ENCODE data around the gene ZMAT1. TPM values are rescaled to one million over a fixed set of nuclear protein-coding genes. Genes with fewer than 3 reads are reported as not detected.
"Not testable (repeated sequence)": the region's sequence is repeated elsewhere in the genome, so short reads cannot be mapped to it uniquely, and the experiment has no call there.

ZMAT1 gene
- polyA plus RNA-seq: 1 to 10 TPM; 1.6 to 3.9 TPM

GRCh38 chrX:101931488-101932248 is at the start of gene ZMAT1:
ZMAT1 (minus strand) TSS chrX:101932027; CDS start chrX:101932008, 19 bp downstream.
- no peaks in the 10 kb centered on the region for H3K9me3 ChIP-seq (ENCODE audit: control insufficient read depth in 2 of 2, insufficient read depth in 1 of 2, low read depth in 1 of 2, low read length in 1 of 2)
- H3K4me3 ChIP-seq (ENCODE audit: low read depth in 1 of 2, low read length in 2 of 2): peak within 1 kb of the TSS; percentile 64 to 68
- H3K27me3 ChIP-seq (ENCODE audit: control insufficient read depth in 1 of 2, insufficient read depth in 2 of 2, low read length in 2 of 2): no peaks in the 10 kb centered on the region
- 1 to 30% methylated on average over 40 to 74 of the region's 74 CpGs for WGBS, 2 donors
- H3K36me3 ChIP-seq (ENCODE audit: control insufficient read depth in 2 of 2, insufficient read depth in 2 of 2, low read length in 1 of 2): no peaks in the 10 kb centered on the region
- H3K4me1 ChIP-seq (ENCODE audit: control insufficient read depth in 2 of 2, insufficient read depth in 2 of 2, low read length in 1 of 2): no peaks in the 10 kb centered on the region
- peak within 1 kb of the TSS; percentile 89 to 93 for H3K27ac ChIP-seq (ENCODE audit: low read depth in 2 of 2, low read length in 1 of 2)

GRCh38 chrX:101977106-101977505 is 45.3 kb upstream of the ZMAT1 start:
- Histone ChIP-seq H3K4me1 (ENCODE audit: control insufficient read depth in 2 of 2, insufficient read depth in 2 of 2, low read length in 1 of 2) (no peaks in the 10 kb centered on the region), H3K36me3 (ENCODE audit: control insufficient read depth in 2 of 2, insufficient read depth in 2 of 2, low read length in 1 of 2) (no peaks in the 10 kb centered on the region), H3K4me3 (ENCODE audit: low read depth in 1 of 2, low read length in 2 of 2) (no peak overlapping the region), H3K27ac (ENCODE audit: low read depth in 2 of 2, low read length in 1 of 2) (no peak overlapping the region), H3K27me3 (ENCODE audit: control insufficient read depth in 1 of 2, insufficient read depth in 2 of 2, low read length in 2 of 2) (peaks cover 0 to 4% of the 10 kb centered on the region in 2 donors), H3K9me3 (ENCODE audit: control insufficient read depth in 2 of 2, insufficient read depth in 1 of 2, low read depth in 1 of 2, low read length in 1 of 2) (no peaks in the 10 kb centered on the region)

GRCh38 chrX:101973066-101973465 is 41.2 kb upstream of the ZMAT1 start:
- Histone ChIP-seq H3K9me3 (ENCODE audit: control insufficient read depth in 2 of 2, insufficient read depth in 1 of 2, low read depth in 1 of 2, low read length in 1 of 2) (no peaks in the 10 kb centered on the region), H3K4me1 (ENCODE audit: control insufficient read depth in 2 of 2, insufficient read depth in 2 of 2, low read length in 1 of 2) (no peaks in the 10 kb centered on the region), H3K4me3 (ENCODE audit: low read depth in 1 of 2, low read length in 2 of 2) (no peak overlapping the region), H3K36me3 (ENCODE audit: control insufficient read depth in 2 of 2, insufficient read depth in 2 of 2, low read length in 1 of 2) (no peaks in the 10 kb centered on the region), H3K27me3 (ENCODE audit: control insufficient read depth in 1 of 2, insufficient read depth in 2 of 2, low read length in 2 of 2) (no peaks in the 10 kb centered on the region), H3K27ac (ENCODE audit: low read depth in 2 of 2, low read length in 1 of 2) (no peak overlapping the region)

GRCh38 chrX:101964923-101965539 is 33.2 kb upstream of the ZMAT1 start:
- 51 to 53% methylated on average over 2 of the region's 2 CpGs for WGBS, 2 donors
- not testable (repeated sequence) for H3K27ac ChIP-seq (ENCODE audit: low read depth in 2 of 2, low read length in 1 of 2)

GRCh38 chrX:101958139-101958538 is 26.3 kb upstream of the ZMAT1 start:
- Histone ChIP-seq H3K27ac (ENCODE audit: low read depth in 2 of 2, low read length in 1 of 2) (no peak overlapping the region), H3K27me3 (ENCODE audit: control insufficient read depth in 1 of 2, insufficient read depth in 2 of 2, low read length in 2 of 2) (no peaks in the 10 kb centered on the region), H3K36me3 (ENCODE audit: control insufficient read depth in 2 of 2, insufficient read depth in 2 of 2, low read length in 1 of 2) (no peaks in the 10 kb centered on the region), H3K4me3 (ENCODE audit: low read depth in 1 of 2, low read length in 2 of 2) (no peak overlapping the region), H3K9me3 (ENCODE audit: control insufficient read depth in 2 of 2, insufficient read depth in 1 of 2, low read depth in 1 of 2, low read length in 1 of 2) (no peaks in the 10 kb centered on the region), H3K4me1 (ENCODE audit: control insufficient read depth in 2 of 2, insufficient read depth in 2 of 2, low read length in 1 of 2) (no peaks in the 10 kb centered on the region)
- 22 to 24% methylated on average over 1 of the region's 1 CpG for WGBS, 2 donors

More at GRCh38 chrX:101964923-101965539, 33.2 kb upstream of the ZMAT1 start:
- H3K4me3 ChIP-seq (ENCODE audit: low read depth in 1 of 2, low read length in 2 of 2); H3K9me3 ChIP-seq (ENCODE audit: control insufficient read depth in 2 of 2, insufficient read depth in 1 of 2, low read depth in 1 of 2, low read length in 1 of 2); H3K36me3 ChIP-seq (ENCODE audit: control insufficient read depth in 2 of 2, insufficient read depth in 2 of 2, low read length in 1 of 2); H3K27me3 ChIP-seq (ENCODE audit: control insufficient read depth in 1 of 2, insufficient read depth in 2 of 2, low read length in 2 of 2); H3K4me1 ChIP-seq (ENCODE audit: control insufficient read depth in 2 of 2, insufficient read depth in 2 of 2, low read length in 1 of 2): not testable (repeated sequence)

- WGBS, 2 donors: 80 to 93% methylated on average over 1 of the region's 1 CpG
- no peak overlapping the region for H3K4me3 ChIP-seq (ENCODE audit: low read depth in 1 of 2, low read length in 2 of 2)
- no peaks in the 10 kb centered on the region for H3K27me3 ChIP-seq (ENCODE audit: control insufficient read depth in 1 of 2, insufficient read depth in 2 of 2, low read length in 2 of 2)
- H3K4me1 ChIP-seq (ENCODE audit: control insufficient read depth in 2 of 2, insufficient read depth in 2 of 2, low read length in 1 of 2): no peaks in the 10 kb centered on the region
- H3K36me3 ChIP-seq (ENCODE audit: control insufficient read depth in 2 of 2, insufficient read depth in 2 of 2, low read length in 1 of 2): no peaks in the 10 kb centered on the region
- no peak overlapping the region for H3K27ac ChIP-seq (ENCODE audit: low read depth in 2 of 2, low read length in 1 of 2)
- no peaks in the 10 kb centered on the region for H3K9me3 ChIP-seq (ENCODE audit: control insufficient read depth in 2 of 2, insufficient read depth in 1 of 2, low read depth in 1 of 2, low read length in 1 of 2)
Measured at GRCh38 chrX:101957174-101957573, 25.3 kb upstream of the ZMAT1 start.

- no peaks in the 10 kb centered on the region for H3K27me3 ChIP-seq (ENCODE audit: control insufficient read depth in 1 of 2, insufficient read depth in 2 of 2, low read length in 2 of 2)
- WGBS, 2 donors: 55 to 63% methylated on average over 2 of the region's 2 CpGs
- no peak overlapping the region for H3K27ac ChIP-seq (ENCODE audit: low read depth in 2 of 2, low read length in 1 of 2)
- no peak overlapping the region for H3K4me3 ChIP-seq (ENCODE audit: low read depth in 1 of 2, low read length in 2 of 2)
- H3K4me1 ChIP-seq (ENCODE audit: control insufficient read depth in 2 of 2, insufficient read depth in 2 of 2, low read length in 1 of 2): no peaks in the 10 kb centered on the region
- H3K9me3 ChIP-seq (ENCODE audit: control insufficient read depth in 2 of 2, insufficient read depth in 1 of 2, low read depth in 1 of 2, low read length in 1 of 2): no peaks in the 10 kb centered on the region
- no peaks in the 10 kb centered on the region for H3K36me3 ChIP-seq (ENCODE audit: control insufficient read depth in 2 of 2, insufficient read depth in 2 of 2, low read length in 1 of 2)
Measured at GRCh38 chrX:101956556-101956955, 24.7 kb upstream of the ZMAT1 start.

- no peak overlapping the region for H3K4me3 ChIP-seq (ENCODE audit: low read depth in 1 of 2, low read length in 2 of 2)
- whole genome bisulfite sequencing, 2 donors: 61 to 73% methylated on average over 6 of the region's 6 CpGs
- peaks cover 0 to 2% of the 10 kb centered on the region in 2 donors for H3K9me3 ChIP-seq (ENCODE audit: control insufficient read depth in 2 of 2, insufficient read depth in 1 of 2, low read depth in 1 of 2, low read length in 1 of 2)
- H3K27me3 ChIP-seq (ENCODE audit: control insufficient read depth in 1 of 2, insufficient read depth in 2 of 2, low read length in 2 of 2): peaks cover 0 to 3% of the 10 kb centered on the region in 2 donors
- no peak overlapping the region for H3K27ac ChIP-seq (ENCODE audit: low read depth in 2 of 2, low read length in 1 of 2)
- no peaks in the 10 kb centered on the region for H3K4me1 ChIP-seq (ENCODE audit: control insufficient read depth in 2 of 2, insufficient read depth in 2 of 2, low read length in 1 of 2)
- H3K36me3 ChIP-seq (ENCODE audit: control insufficient read depth in 2 of 2, insufficient read depth in 2 of 2, low read length in 1 of 2): no peaks in the 10 kb centered on the region
Measured at GRCh38 chrX:101950581-101950980, 18.8 kb upstream of the ZMAT1 start.

GRCh38 chrX:101932249-101932570 is 383 bp upstream of the ZMAT1 start:
- no peaks in the 10 kb centered on the region for H3K36me3 ChIP-seq (ENCODE audit: control insufficient read depth in 2 of 2, insufficient read depth in 2 of 2, low read length in 1 of 2)
- no peaks in the 10 kb centered on the region for H3K27me3 ChIP-seq (ENCODE audit: control insufficient read depth in 1 of 2, insufficient read depth in 2 of 2, low read length in 2 of 2)
- WGBS, 2 donors: 49 to 63% methylated on average over 8 of the region's 8 CpGs
- peak overlapping the region; percentile 64 to 68 for H3K4me3 ChIP-seq (ENCODE audit: low read depth in 1 of 2, low read length in 2 of 2)
- H3K4me1 ChIP-seq (ENCODE audit: control insufficient read depth in 2 of 2, insufficient read depth in 2 of 2, low read length in 1 of 2): no peaks in the 10 kb centered on the region
- no peak overlapping the region for H3K27ac ChIP-seq (ENCODE audit: low read depth in 2 of 2, low read length in 1 of 2)
- no peaks in the 10 kb centered on the region for H3K9me3 ChIP-seq (ENCODE audit: control insufficient read depth in 2 of 2, insufficient read depth in 1 of 2, low read depth in 1 of 2, low read length in 1 of 2)

- peak overlapping the region; percentile 64 to 68 for H3K4me3 ChIP-seq (ENCODE audit: low read depth in 1 of 2, low read length in 2 of 2)
- 2 to 29% methylated on average over 6 of the region's 6 CpGs for WGBS, 2 donors
- H3K4me1 ChIP-seq (ENCODE audit: control insufficient read depth in 2 of 2, insufficient read depth in 2 of 2, low read length in 1 of 2): no peaks in the 10 kb centered on the region
- no peaks in the 10 kb centered on the region for H3K36me3 ChIP-seq (ENCODE audit: control insufficient read depth in 2 of 2, insufficient read depth in 2 of 2, low read length in 1 of 2)
- no peaks in the 10 kb centered on the region for H3K27me3 ChIP-seq (ENCODE audit: control insufficient read depth in 1 of 2, insufficient read depth in 2 of 2, low read length in 2 of 2)
- no peaks in the 10 kb centered on the region for H3K9me3 ChIP-seq (ENCODE audit: control insufficient read depth in 2 of 2, insufficient read depth in 1 of 2, low read depth in 1 of 2, low read length in 1 of 2)
- peak overlapping the region; percentile 89 to 93 for H3K27ac ChIP-seq (ENCODE audit: low read depth in 2 of 2, low read length in 1 of 2)
Measured at GRCh38 chrX:101931136-101931487, 715 bp downstream of the ZMAT1 start.
